Stomach (tissue), 9 donors: ENCODE measurements around the gene MAMLD1. TPM values are rescaled to one million over a fixed set of nuclear protein-coding genes. Genes with fewer than 3 reads are reported as not detected.
A peak's percentile ranks its signal among the peaks of the same experiment; 100 is the strongest.

Experiments
- DNase-seq, 2 donors: peaks; one replicate each; pipeline versions ENCODE4 v3.0.0 to v3.0.0-alpha.2; 2013 to 2019
- H3K27ac ChIP-seq, 5 donors: fragments of 200-600 bp in 4 of 5; sonication (generic) in 4 of 5; one replicate each; pipeline ENCODE4 v1.5.1; 2013 to 2019; ENCODE audit warnings: mild to moderate bottlenecking in 1 of 5, moderate library complexity in 1 of 5
- H3K27me3 ChIP-seq, 3 donors: fragments of 200-600 bp; sonication (generic); one replicate each; pipeline ENCODE4 v1.5.1; 2017 to 2019; ENCODE audit warnings: mixed run types in 1 of 3
- H3K36me3 ChIP-seq, 4 donors: fragments of 200-600 bp; sonication (generic); 1 replicate in 3 of 4; 2 replicates in 1 of 4; pipeline ENCODE4 v1.5.1; 2016 to 2019
- H3K4me1 ChIP-seq, 4 donors: fragments of 200-600 bp; sonication (generic); one replicate each; pipeline ENCODE4 v1.5.1; 2016 to 2019
- H3K4me3 ChIP-seq, 4 donors: fragments of 200-600 bp; sonication (generic) in 3 of 4; one replicate each; pipeline ENCODE4 v1.5.1; 2016 to 2019; ENCODE audit warnings: mild to moderate bottlenecking in 1 of 4
- H3K9me3 ChIP-seq, 4 donors: fragments of 200-600 bp; sonication (generic); one replicate each; pipeline ENCODE4 v1.5.1; 2016 to 2019
- EP300 ChIP-seq: sonication (generic); formaldehyde crosslinking; IDR thresholded peaks from one replicate; pipeline ENCODE4 v1.6.1; 2017; ENCODE audit warnings: antibody characterized with exemption
- POLR2A ChIP-seq, 4 donors: fragments of 450-650 bp; IDR thresholded peaks; one replicate each; pipeline ENCODE4 v1.6.1; 2016; ENCODE audit warnings: antibody characterized with exemption in 4 of 4, control low read depth in 2 of 4, mild to moderate bottlenecking in 1 of 4, moderate library complexity in 1 of 4
- POLR2AphosphoS5 ChIP-seq, 3 donors: sonication (generic); formaldehyde crosslinking; IDR thresholded peaks; one replicate each; pipeline ENCODE4 v1.6.1; 2016; ENCODE audit warnings: antibody characterized with exemption in 3 of 3
- WGBS, 5 donors: extraction: QIAGEN DNeasy Blood & Tissue Kit in 3 of 5; methylation state at CpG; one replicate each; pipeline versions ENCODE4 v1.1.5 to v1.1.7; 2013 to 2018; 5-methylcytosine and 5-hydroxymethylcytosine counted together
- intact Hi-C: fragments of 100-400 bp; cut with DNase I; formaldehyde crosslinking; loops from one replicate; pipeline ENCODE4 v1.15.1; 2023; ENCODE audit warnings: low total_unique reads
- polyA plus RNA-seq, 3 donors: library from polyadenylated mRNA; stranded (reverse); fragments of 200-250 nt; gene quantifications; one replicate each; pipeline ENCODE4 v1.2.3, GENCODE V29; 2013
- total RNA-seq, 5 donors: library from RNA; depleted of rRNA; stranded (reverse); fragments of >200 nt; gene quantifications; one replicate each; pipeline versions ENCODE4 v1.1.0 to v1.2.3, GENCODE V29; 2014 to 2016
- TF ChIP-seq, protein P1 (sequence below), 7 experiments: fragments of 450-650 bp in 4 of 7; fragments of 200-600 bp in 3 of 7; sonication (generic) in 3 of 7; IDR thresholded peaks; one replicate each; pipeline ENCODE4 v1.5.1; 2016 to 2019; ENCODE audit warnings: antibody characterized with exemption in 7 of 7, control low read depth in 2 of 7, mild to moderate bottlenecking in 1 of 7
- donor health status: healthy with polysubstance abuse.
- donor health status: Bipolar disorder and iron deficiency.
- donor health status: healthy.

MAMLD1 gene
- total and polyA plus RNA-seq, 8 donors: 0.73 to 6.4 (median 1.7) TPM; not detected in 1

DNA sequence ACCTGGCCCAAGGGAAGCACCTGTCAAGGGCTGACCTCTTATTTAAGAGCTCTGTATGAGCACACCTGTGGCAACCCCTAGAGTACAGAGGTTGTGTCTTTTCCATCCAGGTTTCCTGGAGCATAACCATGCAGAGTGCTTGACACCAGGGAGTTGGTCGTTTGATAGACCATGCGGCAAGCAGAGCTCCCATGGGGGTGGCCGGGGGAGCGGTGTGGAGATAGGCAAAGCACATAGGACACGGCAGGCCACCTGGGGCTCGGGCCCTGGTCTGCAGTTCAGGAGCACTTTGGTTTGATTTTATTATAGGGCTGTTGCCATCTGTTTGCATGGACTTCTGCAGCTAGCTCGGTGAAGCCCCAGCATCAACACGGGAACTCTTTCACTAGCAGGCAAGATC lies 110.3 kb downstream of the MAMLD1 start:
- H3K9me3 ChIP-seq: no peaks in the 10 kb centered on the region

DNA sequence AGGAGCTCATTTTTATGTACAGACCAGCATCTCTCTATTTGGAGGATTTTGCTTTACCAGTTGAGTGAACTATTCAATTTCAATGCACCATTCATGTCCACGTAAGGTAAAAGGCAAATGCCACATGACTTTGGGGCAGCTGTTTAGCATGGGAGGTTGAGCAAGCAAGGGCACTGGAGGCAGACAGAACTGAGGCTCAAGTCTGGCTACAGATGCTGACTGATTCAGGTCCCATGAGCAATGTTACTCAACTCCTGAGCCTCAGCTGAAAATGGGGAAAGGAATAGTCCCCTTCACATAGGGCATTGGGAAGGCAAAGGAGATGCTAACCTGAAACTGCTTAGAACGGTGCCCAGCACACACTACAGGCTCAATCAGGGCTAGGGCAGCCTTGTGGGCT lies 112.3 kb downstream of the MAMLD1 start:
- Histone ChIP-seq H3K27ac (no peak overlapping the region), H3K4me1 (peaks cover 0 to 7% (median 0%) of the 10 kb centered on the region in 4 donors), H3K9me3 (no peaks in the 10 kb centered on the region), H3K27me3 (no peaks in the 10 kb centered on the region), H3K36me3 (no peaks in the 10 kb centered on the region), H3K4me3 (no peak overlapping the region)
- no peak for DNase-seq
- intact Hi-C loops: no loop called here
- TF ChIP-seq POLR2AphosphoS5 (IDR thresholded peaks at IDR 0.05) (no peak), POLR2A (IDR thresholded peaks at IDR 0.05) (no peak), EP300 (no peak)
- TF ChIP-seq, protein P1, sequence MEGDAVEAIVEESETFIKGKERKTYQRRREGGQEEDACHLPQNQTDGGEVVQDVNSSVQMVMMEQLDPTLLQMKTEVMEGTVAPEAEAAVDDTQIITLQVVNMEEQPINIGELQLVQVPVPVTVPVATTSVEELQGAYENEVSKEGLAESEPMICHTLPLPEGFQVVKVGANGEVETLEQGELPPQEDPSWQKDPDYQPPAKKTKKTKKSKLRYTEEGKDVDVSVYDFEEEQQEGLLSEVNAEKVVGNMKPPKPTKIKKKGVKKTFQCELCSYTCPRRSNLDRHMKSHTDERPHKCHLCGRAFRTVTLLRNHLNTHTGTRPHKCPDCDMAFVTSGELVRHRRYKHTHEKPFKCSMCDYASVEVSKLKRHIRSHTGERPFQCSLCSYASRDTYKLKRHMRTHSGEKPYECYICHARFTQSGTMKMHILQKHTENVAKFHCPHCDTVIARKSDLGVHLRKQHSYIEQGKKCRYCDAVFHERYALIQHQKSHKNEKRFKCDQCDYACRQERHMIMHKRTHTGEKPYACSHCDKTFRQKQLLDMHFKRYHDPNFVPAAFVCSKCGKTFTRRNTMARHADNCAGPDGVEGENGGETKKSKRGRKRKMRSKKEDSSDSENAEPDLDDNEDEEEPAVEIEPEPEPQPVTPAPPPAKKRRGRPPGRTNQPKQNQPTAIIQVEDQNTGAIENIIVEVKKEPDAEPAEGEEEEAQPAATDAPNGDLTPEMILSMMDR (IDR thresholded peaks at IDR 0.05): no peak
- 75 to 97% (median 90%) methylated on average over 2 of the region's 2 CpGs for WGBS, 5 donors

More for the DNA sequence above, 110.3 kb downstream of the MAMLD1 start:
- TF ChIP-seq, protein P1 (IDR thresholded peaks at IDR 0.05): no peak
- TF ChIP-seq POLR2A (IDR thresholded peaks at IDR 0.05): no peak
- TF ChIP-seq POLR2AphosphoS5 (IDR thresholded peaks at IDR 0.05): no peak
- no peak for TF ChIP-seq EP300
- Histone ChIP-seq H3K36me3 (no peaks in the 10 kb centered on the region), H3K4me1 (peaks cover 0 to 7% (median 0%) of the 10 kb centered on the region in 4 donors), H3K27me3 (no peaks in the 10 kb centered on the region), H3K27ac (no peak overlapping the region), H3K4me3 (no peak overlapping the region)
- WGBS, 5 donors: 87 to 97% (median 93%) methylated on average over 7 to 8 of the region's 8 CpGs
- no peak for DNase-seq
- intact Hi-C loops: no loop called here

DNA sequence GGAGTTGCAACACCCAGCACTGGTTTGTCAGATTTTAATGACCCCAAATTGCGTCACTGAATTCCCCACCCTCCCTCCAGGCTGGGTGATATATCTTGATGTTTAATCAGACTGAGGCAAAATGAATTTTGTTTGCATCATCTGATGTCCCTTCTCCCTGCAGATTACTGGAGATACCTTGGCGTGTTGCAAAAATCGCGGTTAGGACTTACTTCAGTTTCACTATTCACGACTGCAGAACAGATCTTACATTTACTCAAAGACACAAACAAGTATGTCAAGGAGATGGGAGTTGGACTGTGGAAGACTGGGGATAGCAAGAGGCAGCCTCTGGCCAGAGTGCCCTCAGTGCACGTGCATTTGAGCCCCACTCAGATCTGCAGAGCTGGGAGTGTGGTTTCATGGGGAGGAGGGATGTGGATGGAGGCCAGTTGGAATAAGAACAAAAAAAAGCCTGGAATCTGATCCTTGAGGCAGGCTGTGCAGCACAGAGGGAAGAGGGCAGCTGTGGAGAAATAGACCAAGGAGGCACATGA lies 113.1 kb downstream of the MAMLD1 start:
- Histone ChIP-seq H3K27me3 (no peaks in the 10 kb centered on the region), H3K9me3 (no peaks in the 10 kb centered on the region), H3K4me3 (no peak overlapping the region), H3K4me1 (peaks cover 0 to 7% (median 0%) of the 10 kb centered on the region in 4 donors), H3K36me3 (no peaks in the 10 kb centered on the region), H3K27ac (no peak overlapping the region)
- WGBS, 5 donors: 63 to 77% (median 73%) methylated on average over 6 of the region's 6 CpGs
- intact Hi-C loops: no loop called here
- TF ChIP-seq, protein P1 (IDR thresholded peaks at IDR 0.05): no peak
- TF ChIP-seq EP300 (no peak), POLR2AphosphoS5 (IDR thresholded peaks at IDR 0.05) (no peak), POLR2A (IDR thresholded peaks at IDR 0.05) (no peak)
- peak in 1 of 2 donors; percentile 8 for DNase-seq

DNA sequence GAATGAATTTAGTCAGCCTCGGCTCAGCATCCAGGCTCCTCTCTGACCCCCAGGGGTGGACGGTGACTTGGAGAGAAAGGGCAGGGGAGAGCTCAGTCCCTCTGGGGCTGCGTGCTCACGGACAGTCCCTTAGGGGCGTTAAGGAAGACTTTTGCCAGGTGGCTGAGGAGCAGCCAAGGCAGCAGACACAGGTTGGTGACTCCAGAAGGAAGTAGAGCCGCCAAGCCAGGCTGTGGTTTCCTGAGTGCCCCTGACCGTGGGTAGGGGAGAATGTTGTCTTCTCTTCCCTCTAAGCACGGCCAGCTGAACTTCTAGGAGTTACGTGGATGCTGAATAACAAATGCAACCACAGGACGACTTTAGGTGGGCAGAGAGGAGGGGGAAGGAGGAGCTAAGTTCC lies 114.3 kb downstream of the MAMLD1 start:
- no peak overlapping the region for H3K4me3 ChIP-seq
- no peaks in the 10 kb centered on the region for H3K27me3 ChIP-seq
- H3K36me3 ChIP-seq: no peaks in the 10 kb centered on the region
- H3K4me1 ChIP-seq: peaks cover 0 to 7% (median under 1%) of the 10 kb centered on the region in 4 donors
- no peak for DNase-seq
- TF ChIP-seq EP300 (no peak), POLR2AphosphoS5 (IDR thresholded peaks at IDR 0.05) (no peak), POLR2A (IDR thresholded peaks at IDR 0.05) (no peak)
- TF ChIP-seq, protein P1 (IDR thresholded peaks at IDR 0.05): no peak
- no peaks in the 10 kb centered on the region for H3K9me3 ChIP-seq
- H3K27ac ChIP-seq: no peak overlapping the region
- intact Hi-C loops: no loop called here
- 51 to 81% (median 60%) methylated on average over 5 to 10 of the region's 10 CpGs for WGBS, 5 donors
